HG03159 (cell line): ENCODE data around the gene PNMT.

Source experiments
- ATAC-seq: cut with Tn5 transposase; IDR thresholded peaks from one replicate; pipeline ENCODE4 v1.9.1; 2021; ENCODE audit warnings: mild to moderate bottlenecking, moderate library complexity; ENCODE audit not compliant: unreplicated experiment

Gene PNMT

DNA sequence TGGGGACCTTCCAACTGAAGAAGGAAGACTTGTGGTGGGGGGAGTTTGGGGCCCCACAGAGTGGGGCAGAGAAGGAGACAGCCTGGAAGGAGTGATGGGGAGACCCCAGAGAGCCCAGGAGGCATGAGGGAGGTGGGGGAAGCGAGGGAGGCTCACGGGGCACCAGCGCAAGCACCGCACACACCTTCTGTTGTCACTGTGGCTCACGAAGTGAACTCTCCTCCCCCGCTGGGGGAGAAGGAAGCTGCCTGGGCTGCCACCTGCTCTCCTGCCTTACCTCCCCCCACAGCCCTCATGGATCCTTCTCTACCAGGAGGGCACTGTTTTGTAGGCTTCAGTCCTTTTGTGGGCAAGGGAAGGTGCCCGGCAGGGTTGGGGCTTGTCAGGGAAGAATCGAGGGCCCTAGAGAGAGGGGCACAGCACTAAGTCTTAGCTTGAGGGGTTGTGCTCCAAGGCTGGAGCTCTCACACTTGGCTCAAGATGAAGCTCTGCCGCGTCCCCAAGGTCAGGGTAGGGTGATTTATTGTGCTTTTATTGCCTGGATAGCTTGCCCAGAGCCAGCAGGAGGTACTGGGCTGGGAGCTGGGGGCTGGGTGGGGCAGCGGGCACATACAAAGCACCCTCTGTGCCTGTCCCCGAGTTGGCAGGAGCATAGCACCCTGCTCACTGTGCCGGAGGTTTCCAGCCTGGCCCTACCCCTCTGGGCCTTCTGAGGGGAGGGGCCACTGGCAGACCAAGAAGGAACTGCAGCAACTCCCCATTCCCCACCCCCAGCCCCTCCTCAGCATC lies 35.9 kb upstream of the PNMT start:
- no peak for ATAC-seq

DNA sequence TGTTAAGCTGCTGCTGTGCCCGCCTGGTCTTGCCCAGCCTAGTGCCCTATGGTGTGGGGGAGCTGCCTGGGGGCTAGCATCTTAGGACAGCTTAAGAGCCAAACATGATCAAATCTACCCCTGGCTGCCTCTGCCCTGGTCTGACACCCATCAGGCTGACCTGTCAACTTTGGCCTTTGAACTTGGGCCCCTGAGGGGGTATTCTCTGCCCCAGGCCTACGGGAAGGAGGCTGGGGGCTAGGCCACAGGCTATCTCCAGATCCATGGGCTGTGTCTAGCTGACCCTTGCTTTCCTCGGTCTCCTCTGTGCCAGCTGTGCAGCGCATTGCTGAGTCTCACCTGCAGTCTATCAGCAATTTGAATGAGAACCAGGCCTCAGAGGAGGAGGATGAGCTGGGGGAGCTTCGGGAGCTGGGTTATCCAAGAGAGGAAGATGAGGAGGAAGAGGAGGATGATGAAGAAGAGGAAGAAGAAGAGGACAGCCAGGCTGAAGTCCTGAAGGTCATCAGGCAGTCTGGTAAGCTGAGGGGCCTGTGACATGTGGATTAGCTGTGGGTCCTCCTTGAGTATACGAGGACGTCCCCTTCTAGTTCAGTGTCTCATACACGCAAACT lies 34.6 kb upstream of the PNMT start:
- ATAC-seq = no peak

DNA sequence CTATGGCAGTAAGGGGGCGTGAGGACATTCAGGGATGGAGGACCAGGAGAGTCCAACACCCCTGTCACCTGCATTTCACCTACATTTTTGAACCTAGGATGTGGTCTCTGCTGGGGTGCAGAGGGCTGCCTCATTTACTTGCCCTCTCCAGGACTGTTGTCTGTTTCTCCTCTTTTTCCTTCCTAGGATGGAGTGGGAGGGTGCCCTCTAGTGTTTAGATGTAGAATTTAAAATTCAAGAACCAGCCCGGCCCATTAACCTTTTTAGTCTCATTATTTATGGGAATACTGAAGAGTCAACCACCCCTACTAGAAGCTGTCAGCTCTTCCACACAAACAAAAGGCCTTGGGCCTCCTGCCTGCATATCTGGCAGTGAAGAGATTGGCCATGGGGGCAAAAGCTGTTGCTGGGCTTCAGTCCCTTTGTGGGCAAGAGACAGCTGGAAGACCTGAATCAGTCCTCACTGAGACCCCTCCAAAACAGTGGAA lies 33.8 kb upstream of the PNMT start:
- ATAC-seq = no peak

DNA sequence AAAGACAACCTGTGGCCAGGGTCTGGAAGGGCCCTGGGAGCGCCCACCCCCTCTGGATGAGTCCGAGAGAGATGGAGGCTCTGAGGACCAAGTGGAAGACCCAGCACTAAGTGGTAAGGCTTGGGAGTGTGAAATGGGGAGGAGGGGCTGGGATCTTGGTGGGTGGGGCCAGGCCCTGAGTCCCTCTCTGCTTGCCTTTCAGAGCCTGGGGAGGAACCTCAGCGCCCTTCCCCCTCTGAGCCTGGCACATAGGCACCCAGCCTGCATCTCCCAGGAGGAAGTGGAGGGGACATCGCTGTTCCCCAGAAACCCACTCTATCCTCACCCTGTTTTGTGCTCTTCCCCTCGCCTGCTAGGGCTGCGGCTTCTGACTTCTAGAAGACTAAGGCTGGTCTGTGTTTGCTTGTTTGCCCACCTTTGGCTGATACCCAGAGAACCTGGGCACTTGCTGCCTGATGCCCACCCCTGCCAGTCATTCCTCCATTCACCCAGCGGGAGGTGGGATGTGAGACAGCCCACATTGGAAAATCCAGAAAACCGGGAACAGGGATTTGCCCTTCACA lies 32.6 kb upstream of the PNMT start:
- ATAC-seq = no peak

DNA sequence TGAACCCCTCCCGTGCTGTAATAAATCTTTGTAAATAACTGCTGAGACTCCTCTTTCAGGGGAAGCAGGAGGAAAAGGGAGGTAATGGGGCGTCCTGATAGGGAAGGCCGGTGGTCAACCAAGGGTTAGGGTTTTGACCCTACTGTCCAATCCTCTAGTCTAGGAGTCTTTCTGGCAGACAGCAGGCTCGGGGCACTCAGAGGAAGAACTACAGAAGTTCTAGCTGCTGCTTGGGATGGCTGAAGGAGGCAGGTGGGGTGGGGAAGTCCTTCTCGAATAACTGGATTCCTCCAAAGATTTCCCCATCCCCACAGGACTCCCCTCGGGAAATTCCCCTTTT lies 31.7 kb upstream of the PNMT start:
- peak; percentile 9 for ATAC-seq

DNA sequence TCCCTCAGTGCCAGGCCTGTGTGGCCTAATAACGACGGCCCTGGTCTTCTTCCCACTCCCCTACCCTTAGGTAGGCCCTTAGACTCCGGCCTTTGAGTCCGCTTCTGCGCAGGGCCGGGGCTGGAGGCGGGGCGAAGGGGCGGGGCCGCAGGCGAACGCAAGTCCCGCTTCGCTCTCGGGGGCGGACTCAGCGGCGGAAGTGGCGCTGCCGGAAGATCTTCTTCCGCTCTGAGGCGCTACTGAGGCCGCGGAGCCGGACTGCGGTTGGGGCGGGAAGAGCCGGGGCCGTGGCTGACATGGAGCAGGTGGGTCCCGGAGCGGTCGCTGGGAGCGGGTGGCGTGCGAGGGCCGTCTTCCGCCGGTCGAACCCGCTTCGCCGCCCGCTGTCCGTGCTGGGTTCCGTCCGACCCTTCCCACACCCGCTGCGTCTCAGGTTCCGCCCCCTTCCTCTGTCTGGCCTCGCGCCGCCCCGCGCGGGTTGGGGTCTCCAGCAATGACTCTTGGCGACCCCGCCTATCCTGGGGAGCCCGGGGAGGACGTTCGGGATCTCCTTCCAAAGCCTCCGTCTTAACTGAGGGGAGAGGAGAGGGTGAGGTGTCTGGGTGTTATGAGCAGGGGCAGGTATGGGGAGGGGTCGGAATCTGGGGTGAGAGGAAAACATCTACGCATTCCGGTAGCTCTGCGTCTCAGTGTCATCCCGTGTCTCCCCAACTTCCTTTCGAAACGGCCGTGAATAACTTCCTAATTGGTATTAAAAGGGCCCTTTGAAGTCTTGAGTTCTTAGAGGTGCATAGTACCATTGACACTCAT lies 31.1 kb upstream of the PNMT start, which contains the start of gene STARD3:
Gene STARD3, plus strand, starts transcription at position 218 of the 810 bp plus-strand sequence. CDS start 16,388 bp downstream, outside the sequence.
- ATAC-seq = peak; percentile 71

DNA sequence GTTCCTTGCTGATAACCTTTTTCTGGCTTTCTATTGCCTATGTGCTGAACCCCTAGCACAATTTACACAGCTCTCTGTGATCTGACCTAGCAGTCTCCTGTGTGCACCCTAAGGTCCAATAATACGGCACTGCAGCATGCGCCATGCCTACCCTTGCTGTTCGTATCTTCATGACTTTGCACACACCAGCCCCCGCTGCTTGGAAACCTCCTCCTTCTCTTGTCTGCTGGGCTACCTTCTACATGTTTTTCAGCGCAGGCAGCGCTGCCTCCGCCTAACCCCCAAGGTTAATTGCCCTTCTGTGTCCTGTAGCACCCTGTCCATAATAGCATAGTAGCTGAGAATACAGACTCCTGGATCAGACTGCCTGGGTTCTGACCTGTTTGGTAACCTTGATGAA lies 29.9 kb upstream of the PNMT start:
- no peak for ATAC-seq

DNA sequence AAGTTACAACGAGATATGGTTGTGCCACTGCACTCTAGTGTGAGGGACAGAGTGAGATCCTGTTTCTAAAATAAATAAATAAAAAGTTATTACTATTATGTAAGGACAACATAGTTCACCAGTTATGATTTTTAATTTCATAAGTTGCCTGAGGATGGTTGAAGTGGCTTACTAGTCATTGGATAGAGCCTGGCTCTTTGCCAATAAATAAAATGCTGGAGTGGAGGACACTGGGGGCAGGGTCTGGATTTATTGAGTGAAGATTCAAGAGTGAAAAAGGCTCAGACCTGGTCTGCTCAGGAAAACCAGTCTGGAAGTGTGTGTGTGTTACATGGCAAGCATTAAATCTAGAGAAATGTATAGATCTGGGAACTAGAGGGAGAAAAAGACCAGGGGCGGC lies 29.2 kb upstream of the PNMT start:
- ATAC-seq = no peak

DNA sequence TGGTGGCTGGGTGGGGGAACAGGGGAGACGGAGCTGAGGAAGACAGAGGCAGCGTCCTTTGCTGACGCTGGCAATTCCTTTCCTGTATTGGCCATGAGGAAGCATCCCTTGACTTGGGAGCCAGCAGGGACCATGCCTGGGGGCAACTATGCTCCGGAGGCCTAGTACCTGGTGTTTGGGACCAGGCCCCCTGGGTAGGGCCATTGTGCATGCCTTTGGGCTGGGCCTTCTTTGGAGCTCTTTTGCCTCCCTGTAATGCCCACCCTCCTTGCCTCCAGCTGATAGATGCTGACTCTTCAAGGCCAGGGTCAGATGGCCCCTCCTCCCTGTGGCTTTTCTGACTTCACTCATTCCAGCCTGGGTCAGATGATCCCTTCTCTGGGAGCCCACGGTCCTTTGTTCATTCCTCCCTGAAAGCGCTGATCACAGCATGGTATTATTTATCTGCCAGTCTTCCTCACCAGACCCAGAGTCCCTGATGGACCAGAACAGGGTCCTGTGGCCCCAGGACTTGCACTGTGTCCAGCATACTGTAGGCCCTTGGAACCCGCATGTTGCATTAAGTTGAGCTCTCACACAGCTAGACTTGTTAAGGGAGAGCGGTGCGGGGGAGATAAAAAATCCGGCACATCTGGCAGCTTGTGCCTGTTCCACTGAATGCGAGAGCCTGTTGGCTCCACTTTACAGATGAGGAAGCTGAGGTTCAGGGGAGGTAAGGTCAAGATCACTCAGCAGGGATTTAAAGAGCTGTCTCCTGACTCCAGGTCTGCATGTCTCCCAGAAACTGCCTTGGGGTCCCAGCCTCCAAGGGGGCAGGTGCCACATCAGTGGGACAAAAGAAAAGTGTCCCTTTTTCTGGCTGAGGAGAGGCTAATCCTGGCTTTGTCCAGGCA lies 28.4 kb upstream of the PNMT start:
- ATAC-seq = no peak

DNA sequence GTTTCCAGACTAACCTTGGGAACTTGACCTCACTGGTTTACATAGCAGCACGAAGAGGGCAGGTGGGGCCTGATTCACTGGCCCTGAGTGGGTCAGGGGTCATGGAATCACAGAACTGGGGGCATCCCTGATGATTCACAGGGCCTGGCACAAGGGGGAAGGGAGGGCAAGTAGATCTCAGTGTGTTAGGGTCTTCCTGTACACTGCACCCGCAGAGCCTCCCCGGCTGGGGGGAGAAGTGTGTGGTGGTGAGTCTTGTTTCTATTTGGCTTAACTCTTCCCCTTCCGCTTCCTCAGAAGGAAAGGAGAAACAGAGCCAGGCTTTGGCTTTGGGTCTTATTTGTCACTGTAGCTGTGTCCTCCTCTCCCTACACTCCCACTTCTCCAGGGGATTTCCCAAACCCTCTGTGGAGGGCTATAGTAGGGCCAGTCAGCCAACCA lies 27.6 kb upstream of the PNMT start:
- ATAC-seq = no peak

DNA sequence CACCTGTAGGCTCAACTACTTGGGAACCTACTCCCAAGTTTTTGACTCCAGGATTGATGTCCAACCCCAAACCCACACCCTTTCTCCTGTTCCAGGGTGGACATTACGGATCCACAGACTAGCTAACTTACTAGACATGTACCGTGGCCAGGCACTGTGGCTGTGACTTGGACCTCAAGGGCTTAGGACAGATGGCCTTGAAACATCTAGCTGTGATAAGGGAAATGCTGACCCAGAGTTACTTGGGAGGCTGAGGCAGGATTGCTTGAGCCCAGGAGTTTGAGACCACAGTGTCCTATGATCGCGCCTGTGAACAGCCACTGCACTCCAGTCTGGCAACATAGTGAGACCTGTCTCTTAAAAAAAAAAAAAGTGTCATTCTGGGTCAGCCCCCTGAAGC lies 27.2 kb upstream of the PNMT start:
- ATAC-seq = no peak

DNA sequence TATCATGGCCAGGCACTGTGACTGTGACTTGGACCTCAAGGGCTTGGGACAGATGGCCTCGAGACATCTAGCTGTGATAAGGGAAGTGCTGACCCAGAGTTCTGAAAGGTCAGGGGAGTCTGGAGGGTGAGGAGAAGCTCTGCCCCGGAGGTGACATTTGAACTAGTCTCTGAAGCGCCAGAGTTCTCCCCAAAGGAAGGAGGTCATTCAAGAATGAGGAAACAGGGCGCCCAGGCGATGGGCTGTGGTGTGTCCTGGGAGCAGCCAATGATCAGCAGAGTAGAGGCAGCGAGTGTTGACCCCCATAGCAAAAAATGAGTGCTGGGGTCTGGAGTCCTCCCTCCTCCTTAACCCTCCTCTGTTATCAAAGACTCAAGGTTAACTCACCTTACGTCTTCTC lies 26.4 kb upstream of the PNMT start:
- ATAC-seq = no peak

DNA sequence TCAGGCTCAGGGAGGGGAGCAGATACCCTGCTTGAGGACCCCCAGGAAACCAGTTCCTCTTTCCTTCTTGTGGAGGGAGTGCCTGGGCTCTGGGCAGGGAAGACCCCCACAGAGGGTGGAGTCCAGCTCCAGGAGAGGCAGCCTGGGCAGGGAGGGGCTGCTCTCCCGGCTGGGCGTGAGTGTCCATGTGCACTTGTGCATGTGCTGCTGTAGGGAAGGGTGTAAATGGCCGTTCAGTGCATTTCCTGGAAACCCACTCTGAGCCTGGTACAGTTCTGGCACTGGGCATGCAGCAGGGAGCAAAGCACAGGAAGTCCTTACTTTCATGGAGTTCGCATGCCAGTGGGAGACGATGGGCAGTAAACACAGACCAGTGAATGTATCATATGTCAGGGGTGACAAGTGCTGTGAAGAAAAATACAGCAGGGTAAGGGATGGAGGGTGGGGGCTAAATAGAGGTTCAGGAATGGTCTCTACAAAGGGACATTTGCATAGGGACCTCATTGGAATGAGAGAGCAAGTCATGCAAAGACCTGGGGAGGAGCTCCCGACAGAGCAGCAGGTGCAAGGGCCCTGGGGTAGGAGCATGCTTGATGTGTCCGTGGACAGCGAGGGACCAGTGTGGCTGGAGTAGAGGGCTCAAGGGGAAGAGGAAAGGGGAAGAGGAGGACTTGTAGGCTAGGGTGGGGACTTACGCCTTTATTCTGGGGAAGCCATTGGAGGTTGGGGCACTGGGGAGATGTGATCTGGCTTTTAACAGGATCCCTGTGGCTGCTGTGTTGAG lies 25.8 kb upstream of the PNMT start:
- no peak for ATAC-seq

DNA sequence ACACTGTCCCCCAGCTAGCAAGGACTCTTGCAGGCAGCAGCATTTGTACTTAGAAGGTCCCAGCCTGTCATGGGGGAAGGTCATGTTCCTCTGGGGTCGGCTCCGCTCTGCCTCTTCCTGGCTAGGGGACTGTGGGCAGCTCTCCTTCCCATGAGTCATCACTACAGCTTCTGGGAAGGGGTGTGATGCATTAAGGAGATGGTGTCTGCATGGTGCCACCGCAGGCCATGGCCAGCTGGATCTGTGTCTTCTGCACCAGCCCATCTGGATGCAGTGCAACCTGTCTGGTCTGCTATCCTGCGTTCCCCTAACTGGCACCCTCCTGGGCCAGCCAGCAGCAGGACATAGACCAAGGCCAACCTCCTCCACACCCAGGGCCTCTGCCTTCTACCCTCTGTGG lies 25.0 kb upstream of the PNMT start:
- no peak for ATAC-seq

DNA sequence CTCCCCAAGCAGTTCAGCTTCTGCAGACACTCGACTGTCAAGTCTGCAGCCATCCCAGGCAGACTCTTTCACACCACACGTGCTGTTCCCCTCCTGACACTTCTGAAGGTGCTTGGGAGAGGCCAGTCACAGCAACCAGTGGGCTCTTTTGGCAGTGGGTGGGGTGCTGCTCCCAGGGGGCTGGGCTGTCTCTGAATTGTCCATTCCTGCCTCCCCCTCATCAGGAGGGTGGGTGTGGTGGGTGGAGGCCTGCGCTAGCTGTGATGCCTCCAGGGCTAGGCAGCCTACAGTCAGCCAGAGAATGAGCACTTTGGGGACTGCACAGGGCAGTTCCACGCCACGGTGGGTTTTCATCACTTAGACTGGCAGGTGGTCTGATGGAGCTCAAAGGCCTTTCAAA lies 21.0 kb upstream of the PNMT start:
- ATAC-seq = no peak

DNA sequence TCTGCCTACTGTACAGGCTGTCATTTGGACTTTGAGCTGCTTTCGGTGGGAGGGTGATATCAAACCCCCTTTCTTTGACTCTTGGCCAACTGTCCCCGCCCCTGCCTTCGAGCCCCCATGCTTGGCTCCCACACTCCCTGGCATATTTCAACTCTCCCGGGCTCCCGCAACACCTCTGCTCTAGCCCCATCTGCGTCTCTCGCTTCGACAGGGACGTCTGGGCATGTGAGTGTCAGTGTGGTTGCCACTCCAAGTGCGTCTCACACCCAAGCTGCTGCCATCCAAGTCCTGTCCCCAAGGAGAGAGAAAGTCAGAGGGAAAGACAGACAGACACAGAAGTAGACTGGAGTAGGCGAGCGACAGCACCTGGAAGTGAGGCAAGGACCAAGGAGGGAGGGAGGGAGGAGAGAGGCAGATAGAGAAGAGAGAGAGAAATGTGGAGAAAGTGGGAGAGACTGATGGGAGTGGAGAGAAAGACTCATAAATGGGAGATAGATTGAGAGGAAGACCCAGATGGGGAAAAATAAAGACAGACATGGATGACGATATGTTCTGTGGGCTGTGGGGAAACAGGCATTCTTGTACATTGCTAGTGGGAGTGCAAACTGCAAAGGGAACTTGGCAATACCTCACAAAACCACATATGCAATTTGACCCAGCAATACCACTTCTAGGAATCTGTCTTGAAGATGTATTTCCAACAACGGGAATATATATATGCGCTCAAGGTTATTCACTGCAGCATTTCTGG lies 19.5 kb upstream of the PNMT start:
- no peak for ATAC-seq

DNA sequence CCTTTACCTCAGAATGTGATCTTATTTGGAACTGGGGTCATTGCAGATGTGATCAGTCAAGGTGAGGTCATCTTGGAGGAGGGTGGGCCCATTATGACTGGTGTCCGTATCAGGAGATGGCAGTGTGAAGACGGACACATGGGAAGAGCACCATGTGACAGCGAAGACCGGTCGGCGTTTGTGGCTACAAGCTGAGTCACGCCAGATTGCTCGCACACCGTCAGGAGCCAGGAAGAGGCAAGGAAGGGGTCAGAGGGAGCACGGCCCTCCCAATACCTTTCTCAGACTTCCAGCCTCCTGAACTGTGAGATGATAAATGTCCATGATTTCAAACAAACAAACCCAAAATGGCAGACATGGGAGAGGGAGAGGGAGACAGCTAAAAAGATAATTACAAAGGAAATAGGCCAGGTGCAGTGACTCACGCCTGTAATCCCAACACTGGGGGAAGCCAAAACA lies 18.1 kb upstream of the PNMT start:
- ATAC-seq = no peak

DNA sequence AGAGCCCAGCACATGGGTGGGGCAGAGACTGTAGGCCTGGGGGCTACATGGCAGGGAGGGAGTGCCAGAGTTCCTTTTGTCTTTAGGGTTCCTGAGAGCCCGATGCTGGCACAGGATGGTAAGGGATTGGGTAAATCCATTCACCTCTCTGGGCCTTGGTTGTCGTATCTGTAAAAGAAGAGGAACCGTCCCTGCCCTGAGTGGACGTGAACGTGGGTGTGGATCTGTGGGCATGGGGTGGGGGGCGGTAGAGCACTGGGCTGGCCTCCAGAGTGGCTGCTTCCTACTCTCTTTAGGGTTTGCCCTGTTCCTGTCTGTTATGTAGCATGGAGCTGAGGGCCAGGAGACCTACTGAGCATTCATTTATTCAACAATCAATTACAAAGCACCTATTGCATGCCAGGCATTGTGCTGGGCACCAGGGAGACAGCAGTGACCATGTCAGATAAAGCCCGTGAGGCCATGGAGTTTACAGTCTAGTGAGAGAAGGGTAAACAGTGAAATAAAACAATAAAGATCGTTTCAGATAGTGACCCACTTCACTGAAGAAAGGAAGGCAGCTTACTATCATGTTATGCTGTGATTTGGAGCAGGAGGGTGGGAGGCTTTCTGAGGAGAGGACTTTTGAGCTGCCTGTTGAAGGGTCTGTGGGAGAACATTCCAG lies 16.2 kb upstream of the PNMT start:
- no peak for ATAC-seq
